PC-9 (cell line): ENCODE measurements around the gene MRE11. TPM values are rescaled to one million over a fixed set of nuclear protein-coding genes. Genes with fewer than 3 reads are reported as not detected.

Experiments
- BruUV-seq: library from RNA; stranded (reverse); fragments of 400-500 nt; replicated peaks from 2 replicates; lab custom pipeline; 2021; lab: Mats Ljungman, UMichigan
- CTCF ChIA-PET: fragments of 300-600 bp; sonication (Branson Sonifier 250); formaldehyde crosslinking; loops from one replicate; lab custom pipeline; 2022; ENCODE audit warnings: antibody characterized with exemption; lab: Charles Lee
- POLR2A ChIA-PET: fragments of 300-600 bp; sonication (Branson Sonifier 250); formaldehyde crosslinking; loops from one replicate; lab custom pipeline; 2022; ENCODE audit warnings: antibody characterized with exemption; ENCODE audit not compliant: unreplicated experiment; lab: Charles Lee
- DNase-seq, 2 experiments: peaks; one replicate each; pipeline versions ENCODE4 v3.0.0 to v3.0.0-alpha.2; 2015 to 2022; ENCODE audit warnings: mixed read lengths in 1 of 2
- H2AFZ ChIP-seq: fragments of 200-600 bp; sonication (generic); 2 replicates; pipeline ENCODE4 v1.8.1; 2017; ENCODE audit warnings: antibody characterized with exemption
- H3F3A ChIP-seq: fragments of 200-600 bp; sonication (generic); 2 replicates; pipeline ENCODE4 v1.8.1; 2017; ENCODE audit warnings: antibody characterized with exemption, mild to moderate bottlenecking, low read depth; ENCODE audit not compliant: insufficient read depth
- H3K27ac ChIP-seq: fragments of 200-600 bp; sonication (generic); 2 replicates; pipeline ENCODE4 v1.6.1; 2016; ENCODE audit warnings: mixed run types
- H3K27me3 ChIP-seq: fragments of 200-600 bp; sonication (generic); 2 replicates; pipeline ENCODE4 v1.6.1; 2016; ENCODE audit warnings: low read depth, mixed run types; ENCODE audit not compliant: insufficient read depth
- H3K36me3 ChIP-seq: fragments of 200-600 bp; sonication (generic); 2 replicates; pipeline ENCODE4 v1.6.1; 2016; ENCODE audit warnings: low read depth, mixed run types
- H3K4me1 ChIP-seq: fragments of 200-600 bp; sonication (generic); replicated peaks from 2 replicates; pipeline ENCODE4 v1.6.1; 2016; ENCODE audit warnings: mixed run types; ENCODE audit not compliant: insufficient read depth
- H3K4me2 ChIP-seq: fragments of 200-600 bp; sonication (generic); 2 replicates; pipeline ENCODE4 v1.6.1; 2017; ENCODE audit warnings: mixed run types
- H3K4me3 ChIP-seq: fragments of 200-600 bp; sonication (generic); 2 replicates; pipeline ENCODE4 v1.6.1; 2016; ENCODE audit warnings: mixed run types
- H3K79me2 ChIP-seq: fragments of 200-600 bp; sonication (generic); 2 replicates; pipeline ENCODE4 v1.6.1; 2017; ENCODE audit warnings: low read depth, mixed run types
- H3K9me2 ChIP-seq: fragments of 200-600 bp; sonication (generic); 2 replicates; pipeline ENCODE4 v1.8.1; 2017; ENCODE audit warnings: mild to moderate bottlenecking; ENCODE audit not compliant: insufficient read depth
- H3K9me3 ChIP-seq: fragments of 200-600 bp; sonication (generic); 2 replicates; pipeline ENCODE4 v1.8.1; 2016; ENCODE audit warnings: low read depth; ENCODE audit not compliant: insufficient read depth
- H4K20me1 ChIP-seq: fragments of 200-600 bp; sonication (generic); 2 replicates; pipeline ENCODE4 v1.8.1; 2017; ENCODE audit not compliant: insufficient read depth
- CTCF ChIP-seq: fragments of 200-600 bp; sonication (generic); conservative IDR thresholded peaks from 2 replicates; pipeline ENCODE4 v1.6.1; 2017; ENCODE audit warnings: mixed run types, antibody characterized with exemption, mild to moderate bottlenecking, moderate library complexity
- EZH2 ChIP-seq: fragments of 200-600 bp; sonication (generic); IDR thresholded peaks from 2 replicates; pipeline ENCODE4 v1.8.0; 2017; ENCODE audit warnings: antibody characterized with exemption, low read depth
- intact Hi-C: fragments of 100-400 bp; cut with micrococcal nuclease; formaldehyde crosslinking; loops from one replicate; pipeline ENCODE4 v1.10.0; 2022; ENCODE audit not compliant: unreplicated experiment
- total RNA-seq: library from RNA; stranded (reverse); gene quantifications from 2 replicates; pipeline ENCODE4 v1.2.3, GENCODE V29; 2021

Gene MRE11
- total RNA-seq, 1 experiment from 2014 or later = 41.1 TPM

GRCh38 chr11:94400457-94400838 is 93.2 kb downstream of the MRE11 start:
- no peak overlapping the region for H3K4me3 ChIP-seq
- intact Hi-C loops = no loop called here
- no peak for DNase-seq
- H3K36me3 ChIP-seq = no peaks in the 10 kb centered on the region
- no peak overlapping the region for H3K27ac ChIP-seq
- no TSS peak for BruUV-seq
- H3K4me2 ChIP-seq = no peak overlapping the region
- no peaks in the 10 kb centered on the region for H3K9me3 ChIP-seq
- no peaks in the 10 kb centered on the region for H3K79me2 ChIP-seq
- H3F3A ChIP-seq = no peaks in the 10 kb centered on the region
- no peaks in the 10 kb centered on the region for H3K4me1 ChIP-seq
- TF ChIP-seq EZH2 = no peak
- no peak for TF ChIP-seq CTCF
- H2AFZ ChIP-seq = no peak overlapping the region
- H3K9me2 ChIP-seq = no peaks in the 10 kb centered on the region
- CTCF ChIA-PET = no interaction called here
- no peaks in the 10 kb centered on the region for H4K20me1 ChIP-seq
- POLR2A ChIA-PET = no interaction called here
- H3K27me3 ChIP-seq = peaks cover 39% of the 10 kb centered on the region

GRCh38 chr11:94400050-94400449 is 93.6 kb downstream of the MRE11 start:
- Histone ChIP-seq H3K4me3 (no peak overlapping the region), H3K27ac (no peak overlapping the region), H3K4me2 (no peak overlapping the region), H3K9me3 (no peaks in the 10 kb centered on the region), H4K20me1 (no peaks in the 10 kb centered on the region), H3K4me1 (no peaks in the 10 kb centered on the region), H2AFZ (no peak overlapping the region), H3K9me2 (no peaks in the 10 kb centered on the region), H3F3A (no peaks in the 10 kb centered on the region), H3K79me2 (no peaks in the 10 kb centered on the region), H3K27me3 (peaks cover 39% of the 10 kb centered on the region), H3K36me3 (no peaks in the 10 kb centered on the region)
- DNase-seq = no peak
- intact Hi-C loops = no loop called here
- TF ChIP-seq CTCF (no peak), EZH2 (no peak)
- BruUV-seq = no TSS peak
- ChIA-PET CTCF (no interaction called here), POLR2A (no interaction called here)

GRCh38 chr11:94398101-94398500 is 95.5 kb downstream of the MRE11 start:
- DNase-seq = no peak
- POLR2A ChIA-PET = no interaction called here
- no peak overlapping the region for H3K4me3 ChIP-seq
- no peaks in the 10 kb centered on the region for H3K36me3 ChIP-seq
- H3K4me1 ChIP-seq = no peaks in the 10 kb centered on the region
- CTCF ChIA-PET = no interaction called here
- TF ChIP-seq EZH2 (no peak), CTCF (no peak)
- no peaks in the 10 kb centered on the region for H4K20me1 ChIP-seq
- H3F3A ChIP-seq = no peaks in the 10 kb centered on the region
- no peak overlapping the region for H3K4me2 ChIP-seq
- intact Hi-C loops = no loop called here
- H3K79me2 ChIP-seq = no peaks in the 10 kb centered on the region
- no TSS peak for BruUV-seq
- H2AFZ ChIP-seq = no peak overlapping the region
- H3K27me3 ChIP-seq = peaks cover 54% of the 10 kb centered on the region
- H3K27ac ChIP-seq = no peak overlapping the region
- H3K9me3 ChIP-seq = no peaks in the 10 kb centered on the region
- H3K9me2 ChIP-seq = no peaks in the 10 kb centered on the region
